Loucy (cell line): ENCODE results near the gene SLC28A1.

Experiments used
- EZH2phosphoT487 ChIP-seq: fragments of 200-600 bp; IDR thresholded peaks from 2 replicates; pipeline ENCODE4 v1.6.1; 2018; ENCODE audit warnings: antibody characterized with exemption, mild to moderate bottlenecking, moderate library complexity, borderline replicate concordance
- TF ChIP-seq, protein P1 (sequence below): fragments of 200-600 bp; sonication (generic); conservative IDR thresholded peaks from 2 replicates; pipeline ENCODE4 v1.5.1; 2014; ENCODE audit warnings: mild to moderate bottlenecking, antibody characterized with exemption, low read length

DNA sequence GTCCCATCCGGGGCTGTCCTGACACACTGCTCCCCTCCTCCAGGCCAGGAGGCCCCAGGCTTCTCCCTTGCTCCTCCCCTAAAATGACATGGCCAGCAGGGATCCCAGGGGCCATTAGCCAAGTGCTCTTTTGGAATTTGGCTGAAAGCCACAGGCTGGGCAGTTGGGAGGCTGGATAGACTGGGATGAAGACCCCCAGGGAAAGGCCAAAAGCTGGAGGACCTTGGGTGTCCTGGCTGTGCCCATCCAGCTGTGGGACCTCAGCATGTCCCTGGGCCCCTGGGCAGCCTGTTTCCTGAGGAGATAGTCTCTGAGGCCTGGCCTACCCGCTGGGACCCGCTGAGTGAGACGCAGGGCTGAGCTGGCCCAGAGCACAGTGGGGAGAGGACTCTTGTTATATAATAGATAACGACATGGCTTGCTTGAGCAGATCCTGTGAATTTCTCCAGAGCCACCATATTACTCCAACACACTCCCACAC lies 91.4 kb downstream of the SLC28A1 start:
- TF ChIP-seq, protein P1, sequence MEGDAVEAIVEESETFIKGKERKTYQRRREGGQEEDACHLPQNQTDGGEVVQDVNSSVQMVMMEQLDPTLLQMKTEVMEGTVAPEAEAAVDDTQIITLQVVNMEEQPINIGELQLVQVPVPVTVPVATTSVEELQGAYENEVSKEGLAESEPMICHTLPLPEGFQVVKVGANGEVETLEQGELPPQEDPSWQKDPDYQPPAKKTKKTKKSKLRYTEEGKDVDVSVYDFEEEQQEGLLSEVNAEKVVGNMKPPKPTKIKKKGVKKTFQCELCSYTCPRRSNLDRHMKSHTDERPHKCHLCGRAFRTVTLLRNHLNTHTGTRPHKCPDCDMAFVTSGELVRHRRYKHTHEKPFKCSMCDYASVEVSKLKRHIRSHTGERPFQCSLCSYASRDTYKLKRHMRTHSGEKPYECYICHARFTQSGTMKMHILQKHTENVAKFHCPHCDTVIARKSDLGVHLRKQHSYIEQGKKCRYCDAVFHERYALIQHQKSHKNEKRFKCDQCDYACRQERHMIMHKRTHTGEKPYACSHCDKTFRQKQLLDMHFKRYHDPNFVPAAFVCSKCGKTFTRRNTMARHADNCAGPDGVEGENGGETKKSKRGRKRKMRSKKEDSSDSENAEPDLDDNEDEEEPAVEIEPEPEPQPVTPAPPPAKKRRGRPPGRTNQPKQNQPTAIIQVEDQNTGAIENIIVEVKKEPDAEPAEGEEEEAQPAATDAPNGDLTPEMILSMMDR, result no peak
- TF ChIP-seq EZH2phosphoT487, result no peak
